Mesenteric fat pad (tissue), 1 donor: ENCODE measurements around the gene EXD3. TPM values are rescaled to one million over a fixed set of nuclear protein-coding genes. Genes with fewer than 3 reads are reported as not detected.
"Not testable (repeated sequence)": the region's sequence is repeated elsewhere in the genome, so short reads cannot be mapped to it uniquely, and the experiment has no call there.

Experiments used
- DNase-seq: peaks from one replicate; pipeline ENCODE4 v3.0.0-alpha.2; 2020; ENCODE audit warnings: low spot score
- microRNA-seq: library from miRNA; unstranded; fragments of <30 nt; microRNA quantifications from one replicate; pipeline ENCODE4 v1.2.0, GENCODE V29; 2020; ENCODE audit warnings: borderline number of aligned reads
- total RNA-seq: library from RNA; stranded (reverse); fragmentation: NEBNext Ultra II Directional; extraction: Animal tissue kit (Norgen Biotek cat#: 25700); gene quantifications from one replicate; pipeline ENCODE4 v1.2.1, GENCODE V29; 2021
- donor health status: DM: yes; HTN: yes; CAD: no.

EXD3 gene
- total RNA-seq, 1 donor from 2014 or later = 14.9 TPM

DNA sequence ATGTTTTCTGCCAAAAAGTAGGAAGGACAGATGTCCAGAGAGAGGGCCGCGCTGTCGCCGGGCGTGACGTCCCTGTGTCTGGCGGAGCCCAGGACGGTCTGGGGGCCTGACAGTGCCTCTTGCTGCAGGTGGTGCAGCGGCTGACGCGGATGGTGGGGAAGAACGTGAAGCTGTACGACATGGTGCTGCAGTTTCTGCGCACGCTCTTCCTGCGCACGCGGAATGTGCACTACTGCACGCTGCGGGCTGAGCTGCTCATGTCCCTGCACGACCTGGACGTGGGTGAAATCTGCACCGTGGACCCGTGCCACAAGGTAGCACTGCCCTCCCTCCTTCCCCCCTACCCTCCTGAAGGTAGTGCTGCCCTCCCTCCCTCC is 160.1 kb downstream of the EXD3 start:
- DNase-seq = no peak

DNA sequence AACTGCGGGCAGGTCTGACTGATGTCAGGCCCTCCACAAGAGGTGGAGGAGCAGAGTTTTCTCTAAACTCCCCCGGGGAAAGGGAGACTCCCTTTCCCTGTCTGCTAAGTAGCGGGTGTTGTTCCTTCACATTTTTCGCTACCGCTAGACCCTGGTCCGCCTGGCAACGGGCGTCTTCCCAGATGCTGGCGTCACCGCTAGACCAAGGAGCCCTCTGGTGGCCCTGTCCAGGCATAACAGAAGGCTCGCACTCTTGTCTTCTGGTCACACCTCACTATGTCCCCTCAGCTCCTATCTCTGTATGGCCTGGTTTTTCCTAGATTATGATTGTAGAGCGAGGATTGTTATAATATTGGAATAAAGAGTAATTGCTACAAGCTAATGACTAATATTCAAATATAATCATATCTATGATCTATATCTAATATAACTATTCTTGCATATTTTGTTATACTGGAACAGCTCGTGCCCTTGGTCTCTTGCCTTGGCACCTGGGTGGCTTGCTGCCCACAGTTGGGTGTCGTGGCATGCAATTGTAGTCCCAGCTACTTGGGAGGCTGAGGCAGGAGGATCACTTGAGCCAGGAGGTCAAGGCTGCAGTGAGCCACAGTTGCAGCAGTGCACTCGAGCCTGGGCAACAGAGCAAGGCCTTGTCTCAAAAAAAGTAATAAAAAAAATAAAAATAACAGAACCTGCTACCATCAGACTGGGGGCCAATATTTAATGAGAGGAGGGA is 160.6 kb downstream of the EXD3 start:
- not testable (repeated sequence) for DNase-seq

Small RNA genes within 50 kb of the gene (microRNA-seq; reads per million reads assigned to microRNA genes)
- gene MIR7114 = not detected

Other genes starting within 250 kb of the EXD3 start
- 39.3 TPM for gene ANAPC2, start 234.6 kb downstream of the EXD3 start, total RNA-seq
- 53.3 TPM for gene SSNA1, start 234.5 kb downstream of the EXD3 start, total RNA-seq
- 5.1 TPM for gene TPRN, start 222.4 kb downstream of the EXD3 start, total RNA-seq
- 24.8 TPM for gene TMEM203, start 217.5 kb downstream of the EXD3 start, total RNA-seq
- 10.4 TPM for gene NDOR1, start 217.5 kb downstream of the EXD3 start, total RNA-seq
- 5.9 TPM for gene RNF208, start 200.9 kb downstream of the EXD3 start, total RNA-seq
- 0.42 TPM for gene CYSRT1, start 198.0 kb downstream of the EXD3 start, total RNA-seq
- gene RNF224, start 195.7 kb downstream of the EXD3 start, total RNA-seq = not detected
- not detected for gene SLC34A3, start 192.3 kb downstream of the EXD3 start, total RNA-seq
- gene TUBB4B, start 181.9 kb downstream of the EXD3 start, total RNA-seq = 298 TPM
- gene STPG3, start 171.9 kb downstream of the EXD3 start, total RNA-seq = not detected
- gene NELFB, start 167.8 kb downstream of the EXD3 start, total RNA-seq = 39.2 TPM
- gene TOR4A, start 145.4 kb downstream of the EXD3 start, total RNA-seq = 9.2 TPM
- 16.3 TPM for gene NRARP, start 120.9 kb downstream of the EXD3 start, total RNA-seq
- 3.2 TPM for gene NOXA1, start 231 bp upstream of the EXD3 start, total RNA-seq
- not detected for gene ENTPD8, start 18.2 kb upstream of the EXD3 start, total RNA-seq
- 37.4 TPM for gene NSMF, start 36.2 kb upstream of the EXD3 start, total RNA-seq
- 32.1 TPM for gene PNPLA7, start 127.2 kb upstream of the EXD3 start, total RNA-seq
- gene MRPL41, start 128.7 kb upstream of the EXD3 start, total RNA-seq = 81.6 TPM
- 17.6 TPM for gene DPH7, start 155.8 kb upstream of the EXD3 start, total RNA-seq
- 18.6 TPM for gene ZMYND19, start 167.3 kb upstream of the EXD3 start, total RNA-seq
- 22.4 TPM for gene ARRDC1, start 182.5 kb upstream of the EXD3 start, total RNA-seq
- gene EHMT1, start 195.8 kb upstream of the EXD3 start, total RNA-seq = 95.3 TPM